GM12891 (cell line): Measurements from ENCODE around the gene OTC.
A peak's percentile ranks its signal among the peaks of the same experiment; 100 is the strongest.

Experiments used
- DNase-seq: peaks from one replicate; pipeline ENCODE4 v3.0.0; 2011; ENCODE audit warnings: low spot score; ENCODE audit not compliant: insufficient read length
- FAIRE-seq: peaks from 2 replicates; lab custom pipeline; 2011; peaks lifted over from hg19 to GRCh38; lab: Jason Lieb, UNC
- PAX5 ChIP-seq: IDR thresholded peaks from 2 replicates; pipeline ENCODE4 v1.6.1; 2011; ENCODE audit warnings: low read length, moderate library complexity, mild to moderate bottlenecking; ENCODE audit not compliant: insufficient read depth, severe bottlenecking
- POLR2A ChIP-seq: IDR thresholded peaks from 2 replicates; pipeline ENCODE4 v1.6.1; 2011; ENCODE audit warnings: low read depth, low read length, control low read depth
- POLR2AphosphoS5 ChIP-seq: IDR thresholded peaks from 2 replicates; pipeline ENCODE4 v1.6.1; 2011; ENCODE audit warnings: low read depth, low read length, control low read depth
- POU2F2 ChIP-seq: IDR thresholded peaks from 2 replicates; pipeline ENCODE4 v1.6.1; 2011; ENCODE audit warnings: low read depth, mild to moderate bottlenecking, control low read depth, low read length, moderate library complexity
- SPI1 ChIP-seq: IDR thresholded peaks from 2 replicates; pipeline ENCODE4 v1.6.1; 2011; ENCODE audit warnings: low read depth, low read length, control low read depth
- TAF1 ChIP-seq: IDR thresholded peaks from 2 replicates; pipeline ENCODE4 v1.6.1; 2011; ENCODE audit warnings: low read depth, low read length, control low read depth

The OTC gene

GRCh38 chrX:38351346-38351745 is 1.1 kb upstream of the OTC start:
- TF ChIP-seq PAX5 (no peak), POLR2A (no peak), POU2F2 (no peak), TAF1 (no peak), SPI1 (no peak), POLR2AphosphoS5 (no peak)
- FAIRE-seq: no peak
- DNase-seq: no peak

- TF ChIP-seq PAX5 (no peak), POLR2AphosphoS5 (no peak), POU2F2 (no peak), TAF1 (no peak), SPI1 (no peak)
- DNase-seq (no peak), FAIRE-seq (no peak)
Measured at GRCh38 chrX:38356401-38356800, 4.0 kb downstream of the OTC start.

- DNase-seq: no peak
- FAIRE-seq: no peak
Measured at GRCh38 chrX:38357747-38358673, 5.6 kb downstream of the OTC start.

GRCh38 chrX:38363046-38363445 is 10.6 kb downstream of the OTC start:
- TF ChIP-seq POLR2A: no peak
- no peak for TF ChIP-seq SPI1
- no peak for TF ChIP-seq TAF1
- no peak for TF ChIP-seq PAX5
- TF ChIP-seq POU2F2: no peak
- no peak for TF ChIP-seq POLR2AphosphoS5
- no peak for DNase-seq
- no peak for FAIRE-seq

More at GRCh38 chrX:38357747-38358673, 5.6 kb downstream of the OTC start:
- no peak for TF ChIP-seq TAF1
- no peak for TF ChIP-seq POU2F2
- TF ChIP-seq POLR2AphosphoS5: no peak
- no peak for TF ChIP-seq PAX5
- no peak for TF ChIP-seq POLR2A
- no peak for TF ChIP-seq SPI1

- FAIRE-seq: no peak
- DNase-seq: no peak
- TF ChIP-seq SPI1: 0 out of 2 replicates have a peak, but pooled peaks have one; percentile 8
- no peak for TF ChIP-seq TAF1
Measured at GRCh38 chrX:38365954-38366353, 13.6 kb downstream of the OTC start.

- FAIRE-seq (no peak), DNase-seq (no peak)
- TF ChIP-seq POU2F2: no peak
- no peak for TF ChIP-seq SPI1
- TF ChIP-seq TAF1: no peak
- TF ChIP-seq POLR2A: no peak
- no peak for TF ChIP-seq PAX5
- TF ChIP-seq POLR2AphosphoS5: no peak
Measured at GRCh38 chrX:38368774-38369173, 16.4 kb downstream of the OTC start.

GRCh38 chrX:38371641-38372040 is 19.2 kb downstream of the OTC start:
- no peak for FAIRE-seq
- TF ChIP-seq SPI1 (no peak), POLR2A (no peak), POU2F2 (no peak), PAX5 (no peak), POLR2AphosphoS5 (no peak)
- DNase-seq: no peak

GRCh38 chrX:38374431-38374830 is 22.0 kb downstream of the OTC start:
- FAIRE-seq: no peak
- DNase-seq: no peak
- no peak for TF ChIP-seq PAX5
- TF ChIP-seq POU2F2: no peak
- no peak for TF ChIP-seq TAF1
- no peak for TF ChIP-seq POLR2AphosphoS5
- no peak for TF ChIP-seq SPI1
- no peak for TF ChIP-seq POLR2A

- TF ChIP-seq PAX5 (no peak), POLR2AphosphoS5 (no peak), TAF1 (no peak), SPI1 (no peak)
- FAIRE-seq: no peak
- no peak for DNase-seq
Measured at GRCh38 chrX:38375891-38376290, 23.5 kb downstream of the OTC start.

- TF ChIP-seq SPI1 (no peak), POU2F2 (no peak), POLR2A (no peak), PAX5 (no peak), POLR2AphosphoS5 (no peak), TAF1 (no peak)
Measured at GRCh38 chrX:38376747-38377146, 24.3 kb downstream of the OTC start.

More at GRCh38 chrX:38376747-38377146, 24.3 kb downstream of the OTC start:
- FAIRE-seq (no peak), DNase-seq (no peak)
